ENCODE results near the gene OR5AC2.

The OR5AC2 gene

GRCh38 chr3:98086873-98087272, at the start of gene OR5AC2:
OR5AC2 (plus strand) TSS chr3:98087173; CDS start chr3:98087173, 0 bp downstream.
- no peak for DNase-seq (ENCODE audit: low spot score)

GRCh38 chr3:98038286-98038685, 48.7 kb upstream of the OR5AC2 start:
- DNase-seq (ENCODE audit: low spot score), result no peak

- no peak for DNase-seq (ENCODE audit: low spot score)
Observed at GRCh38 chr3:98038876-98039275, 48.1 kb upstream of the OR5AC2 start.

- DNase-seq (ENCODE audit: low spot score), result peak; percentile 86
Observed at GRCh38 chr3:98039322-98040024, 47.5 kb upstream of the OR5AC2 start.

GRCh38 chr3:98041350-98041749, 45.6 kb upstream of the OR5AC2 start:
- no peak for DNase-seq (ENCODE audit: low spot score)

GRCh38 chr3:98048586-98048985, 38.4 kb upstream of the OR5AC2 start:
- DNase-seq (ENCODE audit: low spot score), result no peak

GRCh38 chr3:98049271-98049670, 37.7 kb upstream of the OR5AC2 start:
- no peak for DNase-seq (ENCODE audit: low spot score)

- DNase-seq (ENCODE audit: low spot score), result no peak
Observed at GRCh38 chr3:98056035-98056434, 30.9 kb upstream of the OR5AC2 start.

GRCh38 chr3:98057631-98058030, 29.3 kb upstream of the OR5AC2 start:
- DNase-seq (ENCODE audit: low spot score), result no peak

- DNase-seq (ENCODE audit: low spot score), result no peak
Observed at GRCh38 chr3:98058244-98058960, 28.6 kb upstream of the OR5AC2 start.

- DNase-seq (ENCODE audit: low spot score), result no peak
Observed at GRCh38 chr3:98068824-98069223, 18.1 kb upstream of the OR5AC2 start.

- no peak for DNase-seq (ENCODE audit: low spot score)
Observed at GRCh38 chr3:98070840-98071239, 16.1 kb upstream of the OR5AC2 start.

- DNase-seq (ENCODE audit: low spot score), result no peak
Observed at GRCh38 chr3:98073486-98073885, 13.5 kb upstream of the OR5AC2 start.

GRCh38 chr3:98095882-98096281, 8.9 kb downstream of the OR5AC2 start:
- no peak for DNase-seq (ENCODE audit: low spot score)

GRCh38 chr3:98099848-98100247, 12.9 kb downstream of the OR5AC2 start:
- no peak for DNase-seq (ENCODE audit: low spot score)

- no peak for DNase-seq (ENCODE audit: low spot score)
Observed at GRCh38 chr3:98108162-98108561, 21.2 kb downstream of the OR5AC2 start.

- no peak for DNase-seq (ENCODE audit: low spot score)
Observed at GRCh38 chr3:98109807-98110549, 23.0 kb downstream of the OR5AC2 start.

GRCh38 chr3:98110550-98110908, 23.6 kb downstream of the OR5AC2 start:
- no peak for DNase-seq (ENCODE audit: low spot score)

- DNase-seq (ENCODE audit: low spot score), result no peak
Observed at GRCh38 chr3:98114264-98114663, 27.3 kb downstream of the OR5AC2 start.

- no peak for DNase-seq (ENCODE audit: low spot score)
Observed at GRCh38 chr3:98115717-98116116, 28.7 kb downstream of the OR5AC2 start.

GRCh38 chr3:98130421-98130820, 43.4 kb downstream of the OR5AC2 start, which contains the start of gene OR5H1:
OR5H1 (plus strand) TSS chr3:98130721; CDS start chr3:98132698, 1,977 bp downstream.
- no peak for DNase-seq (ENCODE audit: low spot score)

- no peak for DNase-seq (ENCODE audit: low spot score)
Observed at GRCh38 chr3:98136631-98137030, 49.7 kb downstream of the OR5AC2 start.
